HFFc6 (cell line): ENCODE data around the gene GSTT2. TPM values are rescaled to one million over a fixed set of nuclear protein-coding genes. Genes with fewer than 3 reads are reported as not detected.
"Not testable (repeated sequence)": the region's sequence is repeated elsewhere in the genome, so short reads cannot be mapped to it uniquely, and the experiment has no call there.

Experiments
- DNase-seq: peaks from one replicate; pipeline ENCODE4 v3.0.0-alpha.2; 2018
- H3K27ac Mint-ChIP-seq: 2 replicates; pipeline ENCODE4 v1.8.0; 2020; ENCODE audit warnings: mild to moderate bottlenecking, mixed read lengths
- H3K27me3 Mint-ChIP-seq: 2 replicates; pipeline ENCODE4 v1.8.0; 2021; ENCODE audit warnings: mild to moderate bottlenecking, moderate library complexity, mixed read lengths; ENCODE audit not compliant: insufficient read depth
- H3K36me3 Mint-ChIP-seq: 2 replicates; pipeline ENCODE4 v1.8.0; 2021; ENCODE audit warnings: low read depth, mixed read lengths
- H3K4me1 Mint-ChIP-seq: 2 replicates; pipeline ENCODE4 v1.8.0; 2020; ENCODE audit warnings: low read depth, mixed read lengths
- H3K4me3 Mint-ChIP-seq: 2 replicates; pipeline ENCODE4 v1.8.0; 2020; ENCODE audit warnings: mild to moderate bottlenecking, moderate library complexity, mixed read lengths
- H3K9me3 Mint-ChIP-seq: 2 replicates; pipeline ENCODE4 v1.8.0; 2020; ENCODE audit warnings: mild to moderate bottlenecking, mixed read lengths
- CTCF ChIP-seq: fragments of 200-600 bp; sonication (generic); IDR thresholded peaks from 2 replicates; pipeline ENCODE4 v1.5.0; 2021; ENCODE audit warnings: antibody characterized with exemption, mild to moderate bottlenecking
- total RNA-seq, 6 experiments: library from RNA; stranded (reverse); fragmentation: NEBNext Ultra II Directional; extraction: Animal tissue kit (Norgen Biotek cat#: 25700); gene quantifications; 2 replicates in 1 of 6; 3 replicates in 5 of 6; pipeline ENCODE4 v1.2.3, GENCODE V29; 2021

Gene GSTT2
- total RNA-seq, 6 experiments from 2014 or later, result 0.38 to 0.64 (median 0.43) TPM; not detected in 1

GRCh38 chr22:23970816-23971486 lies 9.0 kb upstream of the GSTT2 start:
- peaks cover 10% of the 10 kb centered on the region for H3K4me1 Mint-ChIP-seq
- H3K27ac Mint-ChIP-seq, result peak overlapping the region; percentile 3; the same call in 1 of the 2 replicates
- DNase-seq, result no peak
- H3K4me3 Mint-ChIP-seq, result no peak overlapping the region
- H3K9me3 Mint-ChIP-seq, result no peaks in the 10 kb centered on the region
- peaks cover 4% of the 10 kb centered on the region; the same call in 1 of the 2 replicates for H3K27me3 Mint-ChIP-seq
- TF ChIP-seq CTCF, result no peak
- peaks cover 12% of the 10 kb centered on the region for H3K36me3 Mint-ChIP-seq

- Mint-ChIP-seq H3K36me3 (peaks cover 12% of the 10 kb centered on the region), H3K4me1 (peaks cover 10% of the 10 kb centered on the region), H3K4me3 (peak overlapping the region; percentile 53)
- H3K27me3 Mint-ChIP-seq, H3K27ac Mint-ChIP-seq, H3K9me3 Mint-ChIP-seq, DNase-seq: not testable (repeated sequence)
These were observed 8.0 kb upstream of the GSTT2 start for GRCh38 chr22:23971927-23972326.

- not testable (repeated sequence) for H3K9me3 Mint-ChIP-seq, DNase-seq, H3K4me3 Mint-ChIP-seq, H3K27ac Mint-ChIP-seq, H3K27me3 Mint-ChIP-seq
- H3K36me3 Mint-ChIP-seq, result peaks cover 12% of the 10 kb centered on the region
- H3K4me1 Mint-ChIP-seq, result peaks cover 10% of the 10 kb centered on the region
These were observed 5.6 kb upstream of the GSTT2 start, which contains the start of gene DDT for GRCh38 chr22:23974345-23974744. Gene DDT (minus strand): TSS chr22:23974441. CDS start chr22:23974414, 27 bp downstream.

GRCh38 chr22:23974836-23975352 lies 5.0 kb upstream of the GSTT2 start:
- H3K9me3 Mint-ChIP-seq, result not testable (repeated sequence)

GRCh38 chr22:23977304-23977703 lies 2.6 kb upstream of the GSTT2 start:
- H3K36me3 Mint-ChIP-seq, H3K4me1 Mint-ChIP-seq, H3K27ac Mint-ChIP-seq: not testable (repeated sequence)

More at GRCh38 chr22:23974836-23975352, 5.0 kb upstream of the GSTT2 start:
- H3K27ac Mint-ChIP-seq, H3K36me3 Mint-ChIP-seq, DNase-seq, H3K4me1 Mint-ChIP-seq, H3K4me3 Mint-ChIP-seq, H3K27me3 Mint-ChIP-seq: not testable (repeated sequence)

GRCh38 chr22:23980567-23980966 lies 633 bp downstream of the GSTT2 start:
- H3K27me3 Mint-ChIP-seq, H3K4me3 Mint-ChIP-seq: not testable (repeated sequence)

More at GRCh38 chr22:23977304-23977703, 2.6 kb upstream of the GSTT2 start:
- not testable (repeated sequence) for H3K4me3 Mint-ChIP-seq, H3K27me3 Mint-ChIP-seq, DNase-seq, H3K9me3 Mint-ChIP-seq

GRCh38 chr22:23984430-23984829 lies 4.5 kb downstream of the GSTT2 start:
- H3K27ac Mint-ChIP-seq, result no peak overlapping the region
- no peaks in the 10 kb centered on the region for H3K36me3 Mint-ChIP-seq
- H3K9me3 Mint-ChIP-seq, result no peaks in the 10 kb centered on the region
- H3K4me1 Mint-ChIP-seq, result no peaks in the 10 kb centered on the region; the same call in 1 of the 2 replicates
- DNase-seq, result no peak
- no peak overlapping the region for H3K4me3 Mint-ChIP-seq
- TF ChIP-seq CTCF, result peak; percentile 68
- H3K27me3 Mint-ChIP-seq, result no peaks in the 10 kb centered on the region; the same call in 1 of the 2 replicates

More at GRCh38 chr22:23980567-23980966, 633 bp downstream of the GSTT2 start:
- not testable (repeated sequence) for H3K27ac Mint-ChIP-seq, DNase-seq, H3K36me3 Mint-ChIP-seq, H3K9me3 Mint-ChIP-seq, H3K4me1 Mint-ChIP-seq

- H3K27ac Mint-ChIP-seq, H3K27me3 Mint-ChIP-seq, H3K4me1 Mint-ChIP-seq, H3K4me3 Mint-ChIP-seq, DNase-seq, H3K9me3 Mint-ChIP-seq, H3K36me3 Mint-ChIP-seq: not testable (repeated sequence)
These were observed 6.2 kb downstream of the GSTT2 start for GRCh38 chr22:23986089-23986488.

- not testable (repeated sequence) for DNase-seq, H3K36me3 Mint-ChIP-seq, H3K4me3 Mint-ChIP-seq, H3K27me3 Mint-ChIP-seq, H3K4me1 Mint-ChIP-seq, H3K27ac Mint-ChIP-seq, H3K9me3 Mint-ChIP-seq
These were observed 6.7 kb downstream of the GSTT2 start for GRCh38 chr22:23986538-23987178.

GRCh38 chr22:23989583-23990244 lies 9.8 kb downstream of the GSTT2 start:
- H3K9me3 Mint-ChIP-seq, H3K27me3 Mint-ChIP-seq, H3K36me3 Mint-ChIP-seq, H3K4me1 Mint-ChIP-seq, DNase-seq, H3K4me3 Mint-ChIP-seq: not testable (repeated sequence)
- H3K27ac Mint-ChIP-seq, result peak overlapping the region; percentile 19; the same call in 1 of the 2 replicates

GRCh38 chr22:23993080-23993479 lies 13.1 kb downstream of the GSTT2 start:
- not testable (repeated sequence) for H3K4me3 Mint-ChIP-seq, H3K27ac Mint-ChIP-seq, H3K36me3 Mint-ChIP-seq

More at GRCh38 chr22:23993080-23993479, 13.1 kb downstream of the GSTT2 start:
- H3K27me3 Mint-ChIP-seq, DNase-seq, H3K4me1 Mint-ChIP-seq, H3K9me3 Mint-ChIP-seq: not testable (repeated sequence)
